Activated CD4-positive, alpha-beta T cell treated with anti-CD3 and anti-CD28 coated beads, Interleukin-2, Interleukin-6, amounts not matched to agents 100 ng/mL and 50 ng/mL, durations not matched to agents 16 hours and 8 hours (primary cell): ENCODE measurements around the gene POLN.
"Not testable (repeated sequence)": the region's sequence is repeated elsewhere in the genome, so short reads cannot be mapped to it uniquely, and the experiment has no call there.

Experiments
- DNase-seq: peaks from one replicate; pipeline ENCODE4 v3.0.0-alpha.2; 2020

The POLN gene

DNA sequence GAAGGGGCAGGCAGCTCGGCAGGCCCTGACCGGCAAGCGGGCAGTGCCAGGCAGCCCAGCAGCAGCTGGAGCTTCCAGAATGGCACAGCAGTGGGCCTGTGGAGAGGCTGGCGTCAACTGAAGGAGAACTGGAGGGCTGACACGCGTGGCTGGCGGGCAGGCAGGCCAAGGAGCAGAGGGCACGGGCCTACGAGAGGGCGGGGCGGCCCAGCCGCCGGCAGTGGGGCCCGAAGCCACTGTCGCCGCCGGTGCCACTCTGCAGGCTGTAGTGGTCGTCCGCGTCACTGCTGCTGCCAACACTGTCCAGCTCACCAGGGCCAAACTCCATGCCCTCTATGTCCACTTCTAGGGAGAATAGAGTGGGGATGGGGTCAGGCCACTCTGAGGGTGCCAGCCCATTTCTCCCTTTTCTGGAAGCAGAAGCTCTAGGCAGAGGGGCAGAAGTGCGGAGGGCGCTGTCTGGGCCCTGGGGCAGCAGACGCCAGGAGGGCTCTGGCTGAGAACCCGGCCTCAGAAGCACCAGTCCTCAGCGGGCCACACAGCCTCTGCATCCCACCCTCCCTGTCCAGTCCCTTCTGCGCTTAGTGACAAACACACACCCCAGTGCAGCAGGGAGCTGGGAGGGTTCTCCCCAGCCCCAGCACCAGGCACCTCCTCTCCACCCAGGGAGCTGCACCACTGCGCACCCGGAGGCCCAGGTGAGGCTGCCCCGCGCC lies 8.6 kb upstream of the POLN start:
- no peak for DNase-seq

DNA sequence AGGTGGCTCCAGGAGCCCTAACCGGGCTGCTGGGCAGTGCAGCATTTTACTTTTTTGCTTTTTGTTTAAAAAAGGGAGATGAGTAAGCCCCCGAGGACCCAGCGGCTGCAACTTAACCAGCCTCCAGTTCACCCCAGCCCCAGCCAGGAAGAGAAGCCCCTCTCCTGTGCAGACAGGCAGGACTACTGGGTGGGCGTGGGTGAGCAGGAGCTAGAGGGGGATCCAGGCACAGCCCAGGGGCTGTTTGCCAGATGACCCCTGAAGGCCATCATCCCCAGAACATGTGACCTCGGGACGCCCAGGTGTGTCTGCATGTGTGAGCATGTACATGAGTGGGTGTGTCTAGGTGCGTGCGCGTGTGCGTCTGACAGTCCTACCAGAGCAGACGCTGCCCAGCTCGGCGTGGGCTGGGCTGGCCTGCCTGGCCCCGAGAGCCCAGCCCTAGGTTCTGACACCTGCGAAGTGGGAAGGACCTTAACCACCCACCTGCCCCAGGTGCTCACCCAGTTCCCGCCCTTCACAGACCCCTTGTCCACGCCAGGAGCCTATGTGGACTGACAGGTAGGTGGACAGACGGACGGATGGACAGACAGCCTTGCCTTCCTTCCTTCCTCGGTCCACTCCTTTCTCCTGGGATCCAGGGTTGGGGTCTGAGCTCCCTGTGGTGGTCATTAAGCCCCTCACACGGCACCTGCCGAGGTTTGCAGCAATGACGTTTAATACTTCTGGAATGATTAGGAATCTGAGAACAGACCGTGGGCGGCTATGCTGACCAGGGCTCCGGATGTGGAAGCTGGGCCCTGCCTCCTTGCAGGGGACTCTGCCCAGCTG lies 7.8 kb upstream of the POLN start:
- DNase-seq, result no peak

DNA sequence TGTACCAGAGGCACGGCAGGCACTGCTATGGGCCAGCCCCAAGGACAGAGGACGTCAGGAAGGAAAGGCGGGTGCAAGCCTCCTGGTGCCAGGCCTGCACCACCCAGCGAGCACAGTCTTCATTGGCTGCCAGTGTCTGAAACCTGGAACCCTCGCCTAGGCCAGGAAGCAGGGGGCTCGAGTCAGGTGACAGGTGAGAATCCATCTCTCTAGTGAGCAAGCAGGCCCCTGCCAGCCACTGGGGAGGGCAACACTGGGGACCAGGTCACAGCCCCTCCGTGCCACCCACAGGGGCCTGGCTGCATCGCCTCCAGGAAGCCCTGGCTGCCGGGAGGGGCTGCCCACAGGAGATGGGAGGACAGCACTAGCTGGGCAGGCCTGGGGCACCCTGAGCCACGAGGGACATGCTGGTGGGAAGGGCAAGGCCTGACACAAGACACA lies 6.9 kb upstream of the POLN start:
- no peak for DNase-seq

DNA sequence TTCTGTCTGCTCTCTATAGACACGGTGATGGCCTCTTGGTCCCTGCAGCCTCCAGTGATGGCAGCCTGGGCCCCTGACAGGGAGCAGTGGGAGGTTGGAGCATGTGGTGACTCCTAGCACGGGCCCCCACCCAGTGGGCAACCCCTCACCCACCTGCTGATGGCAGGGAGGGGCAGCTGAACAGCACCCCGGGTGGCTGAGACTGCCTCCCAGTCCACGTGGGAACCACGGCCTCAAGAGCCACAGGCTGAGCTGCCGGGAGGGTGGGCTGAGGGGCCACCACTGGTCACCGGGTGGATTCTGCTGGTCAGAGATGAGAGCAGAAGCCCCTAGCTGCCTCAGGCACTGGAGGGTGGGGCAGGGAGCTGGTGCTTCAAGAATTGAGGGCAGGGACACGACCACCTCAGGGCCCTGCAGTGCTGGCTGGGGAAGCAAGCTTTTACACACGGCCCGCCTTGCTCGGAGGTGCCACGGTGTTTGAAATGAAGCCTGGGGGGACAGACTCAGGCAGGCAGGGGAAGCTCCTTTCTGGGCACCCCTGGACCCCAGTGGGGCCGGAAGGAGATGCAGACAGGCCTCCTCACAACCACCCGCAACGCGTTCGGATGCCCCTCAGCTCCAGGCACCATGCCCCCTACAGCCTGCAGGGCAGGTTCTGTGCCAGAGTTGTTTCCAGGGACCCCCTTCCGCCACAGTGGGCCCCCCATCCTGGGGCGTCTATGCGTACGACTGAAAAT lies 6.3 kb upstream of the POLN start:
- DNase-seq, result no peak

DNA sequence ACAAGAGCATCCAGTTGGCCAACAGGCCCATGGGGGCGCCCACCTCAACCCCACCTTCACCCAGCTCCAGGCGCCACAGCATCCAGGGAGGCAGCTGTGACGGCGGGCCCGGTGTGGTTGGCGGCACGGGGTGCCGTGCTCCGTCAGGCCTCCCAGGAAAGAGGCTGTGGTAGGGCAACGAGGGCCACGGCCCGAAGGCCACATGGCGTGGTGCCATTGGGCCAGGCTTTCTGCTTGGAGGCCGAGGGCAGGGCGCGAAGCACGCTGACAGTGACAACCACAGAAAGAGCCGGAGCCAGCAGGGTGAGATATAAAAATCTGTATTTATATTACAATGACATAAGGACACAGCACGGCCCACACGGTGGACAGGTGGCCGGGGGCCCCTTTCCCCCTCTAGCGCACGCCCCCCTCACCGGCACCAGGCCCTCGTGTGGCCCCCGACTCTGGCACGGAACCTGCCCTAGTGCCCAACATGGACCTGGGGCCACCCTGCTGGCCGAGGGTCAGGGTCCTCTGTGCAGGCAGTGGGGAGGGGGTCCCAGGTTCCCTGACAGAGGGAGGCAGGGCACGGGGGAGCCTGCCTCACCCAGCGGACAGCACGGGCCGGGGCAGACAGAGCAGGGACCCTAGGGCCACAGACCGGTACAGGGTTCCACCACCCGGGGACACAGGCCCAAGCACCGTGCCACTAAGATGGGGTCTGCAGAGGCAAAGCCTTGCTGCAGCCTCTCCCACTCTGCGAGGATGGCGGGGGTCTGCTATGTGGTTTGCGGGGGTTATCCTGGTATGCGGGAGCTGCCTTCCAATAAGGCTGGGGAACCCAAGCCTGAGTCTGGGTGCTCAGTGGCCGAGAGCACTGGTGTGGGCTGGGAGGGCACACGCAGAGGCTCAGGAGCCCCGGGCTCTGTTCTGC lies 5.5 kb upstream of the POLN start:
- DNase-seq, result no peak

DNA sequence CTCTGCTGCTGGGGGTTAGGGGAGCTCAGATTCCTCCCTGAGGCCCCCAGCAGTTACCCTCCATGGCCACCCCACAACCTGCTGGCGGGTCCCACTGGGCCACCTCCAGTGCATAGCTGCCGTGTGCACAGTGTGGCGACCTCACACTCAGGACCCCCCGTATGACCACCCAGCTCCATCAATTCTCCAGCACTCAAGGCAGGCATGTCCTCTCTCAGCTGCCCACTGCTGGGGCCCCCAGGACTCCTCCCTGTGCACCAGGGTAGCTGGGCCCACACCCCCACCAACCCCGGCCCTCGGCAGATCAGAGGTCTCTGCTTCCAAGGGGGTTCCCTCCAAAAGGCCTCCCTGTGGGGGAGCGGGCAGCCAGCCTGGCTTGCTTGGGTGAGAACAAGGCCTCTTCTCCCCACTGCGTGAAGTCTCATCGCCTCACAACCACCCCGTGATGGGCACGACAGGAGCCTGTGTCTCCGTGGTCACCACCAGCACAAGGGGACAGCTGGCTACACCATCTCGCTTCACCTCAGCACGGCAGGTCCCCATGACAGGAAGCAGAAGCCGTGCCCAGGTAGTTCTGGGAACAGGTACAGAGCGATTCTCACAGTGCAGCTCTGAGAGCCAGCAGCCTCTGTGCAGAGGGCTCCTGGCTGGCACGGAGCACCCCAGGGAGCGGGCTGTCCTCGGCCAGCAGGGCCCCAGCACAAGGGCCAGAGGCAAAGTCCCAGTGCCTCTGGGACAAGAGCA lies 4.6 kb upstream of the POLN start:
- no peak for DNase-seq

DNA sequence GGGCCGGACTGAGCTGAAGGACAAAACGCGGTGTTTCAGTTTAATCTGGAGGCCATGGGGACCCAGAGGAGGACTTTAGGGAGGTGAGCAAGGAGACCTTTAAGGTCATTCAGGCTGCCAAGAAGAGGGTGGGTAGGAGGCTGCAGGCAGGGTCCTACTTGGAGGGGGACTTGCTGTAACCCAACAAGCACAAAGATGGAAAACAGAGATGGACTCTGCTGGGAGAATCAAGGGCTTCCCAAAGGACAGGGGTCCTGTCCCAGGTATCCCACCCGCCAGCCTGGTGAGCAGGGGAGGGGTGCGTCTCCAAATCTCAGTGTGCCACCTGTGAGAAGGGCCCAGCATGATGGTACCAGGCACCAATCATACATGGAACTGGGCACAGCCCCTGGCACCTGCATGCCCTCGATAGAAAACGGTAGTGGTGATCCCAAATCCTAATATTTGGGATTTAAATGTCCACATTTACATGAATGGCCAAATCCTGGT lies 3.9 kb upstream of the POLN start:
- DNase-seq, result no peak

DNA sequence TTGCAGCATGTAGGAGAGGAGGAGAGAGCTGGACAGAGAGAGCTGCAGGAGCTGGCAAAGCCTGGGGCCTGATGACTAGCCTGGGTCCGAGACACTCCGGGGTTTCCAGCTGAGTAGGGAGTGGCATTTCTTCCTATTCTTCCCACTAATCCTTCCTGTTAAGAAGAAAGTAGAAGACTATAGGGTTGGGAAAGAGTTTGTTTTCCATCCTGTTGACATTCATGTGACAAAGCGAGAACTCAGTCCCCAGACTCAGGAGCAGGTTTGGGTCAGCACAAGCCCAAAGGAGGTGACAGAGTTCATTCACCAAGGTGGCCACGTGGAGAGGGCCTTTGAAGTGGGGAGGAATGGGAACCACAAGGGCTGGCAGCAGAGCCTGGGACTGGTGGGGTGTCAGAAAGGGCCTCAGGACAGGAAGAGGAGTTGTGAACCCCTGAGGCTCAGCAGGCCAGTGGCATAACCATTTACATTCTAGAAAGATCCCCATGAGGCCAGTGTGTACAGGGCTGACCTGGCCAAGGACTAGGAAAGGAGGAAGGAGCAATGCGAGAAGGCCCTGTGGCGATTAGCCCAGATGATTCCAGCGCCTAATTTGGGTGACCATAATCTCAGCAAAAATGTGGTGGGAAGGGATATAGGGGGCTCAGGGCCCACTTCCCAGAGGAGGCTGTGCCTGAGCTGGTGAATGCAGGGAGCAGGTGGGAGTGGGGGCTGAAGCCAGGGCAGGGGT lies 3.3 kb upstream of the POLN start:
- DNase-seq, result no peak

DNA sequence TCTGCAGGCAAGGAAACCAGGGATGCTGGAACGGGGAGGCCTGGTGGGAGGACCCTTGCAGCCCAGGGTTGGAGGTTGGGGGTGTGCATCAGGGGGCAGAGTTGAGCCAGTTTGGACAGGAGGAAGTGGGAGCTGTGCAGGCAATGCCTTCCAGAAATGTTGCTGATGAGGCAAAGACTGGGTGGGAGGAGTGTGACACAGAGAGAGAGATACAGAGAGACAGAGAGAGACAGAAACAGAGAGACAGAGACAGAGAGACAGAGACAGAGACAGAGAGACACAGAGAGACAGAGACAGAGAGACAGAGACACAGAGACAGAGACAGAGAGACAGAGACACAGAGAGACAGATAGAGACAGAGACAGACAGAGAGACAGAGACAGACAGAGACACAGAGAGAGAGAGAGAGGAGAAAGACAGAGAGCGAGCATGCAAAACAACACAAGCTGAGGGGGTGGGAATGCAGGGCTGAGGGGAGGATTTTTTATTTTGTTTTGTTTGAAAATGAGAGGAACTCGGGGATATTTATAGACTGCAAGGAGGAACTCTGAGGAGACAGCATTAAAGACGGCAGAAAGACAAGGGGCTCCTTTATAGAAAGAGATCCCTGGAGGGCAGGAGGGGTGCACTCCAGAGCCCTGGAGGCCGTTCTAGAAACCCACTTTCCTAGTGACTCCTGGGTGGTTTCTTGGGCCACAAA lies 1.9 kb upstream of the POLN start:
- no peak for DNase-seq

DNA sequence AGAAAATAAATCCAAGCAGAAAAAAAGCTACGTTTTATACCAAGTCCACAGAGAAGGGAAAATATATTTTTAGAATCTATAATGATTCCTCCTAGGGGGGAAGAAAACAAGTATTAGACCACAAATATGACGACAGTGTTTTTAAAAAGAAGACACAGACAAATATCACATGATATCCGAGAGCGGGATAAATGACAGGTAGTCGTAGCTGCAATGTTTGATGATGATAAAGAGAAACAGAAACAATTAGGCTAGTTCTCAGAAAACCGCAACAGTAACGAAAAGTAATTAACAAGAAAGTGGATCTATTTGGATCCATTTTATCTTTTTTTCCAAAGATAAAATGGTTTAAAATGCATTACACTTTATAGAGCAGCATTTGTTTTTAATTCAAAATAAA lies 918 bp downstream of the POLN start:
- peak; percentile 20 for DNase-seq

DNA sequence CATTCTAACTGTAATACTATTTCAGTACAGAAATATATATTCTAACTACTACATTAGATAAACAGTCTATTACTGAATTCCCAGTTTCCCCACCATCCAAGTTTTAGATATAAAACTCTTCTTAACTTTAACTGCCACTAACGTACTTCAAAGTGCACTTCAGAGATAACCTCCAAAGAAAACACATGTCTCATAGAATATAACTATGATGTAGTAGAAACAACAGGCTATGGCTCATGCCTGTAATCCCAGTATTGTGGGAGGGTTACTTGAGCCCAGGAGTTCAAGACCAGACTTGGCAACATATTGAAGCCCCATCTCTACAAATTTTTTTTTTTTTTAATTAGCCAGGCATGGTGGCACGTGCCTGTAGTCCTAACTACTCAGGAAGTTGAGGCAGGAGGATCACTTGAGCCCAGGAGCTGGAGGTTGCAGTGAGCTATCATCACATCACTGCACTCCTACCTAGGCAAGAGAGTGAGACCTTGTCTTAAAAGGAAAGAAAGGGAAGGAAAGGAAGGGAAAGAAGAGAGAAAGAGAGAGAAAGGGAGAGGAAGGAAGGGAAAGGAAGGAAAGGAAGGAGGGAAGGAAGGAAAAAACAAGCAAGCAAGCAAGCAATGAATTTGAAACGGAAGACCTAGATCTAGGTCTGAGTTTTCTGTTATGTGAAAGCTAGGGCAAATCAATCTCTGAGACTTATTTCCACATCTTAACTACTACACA lies 4.8 kb downstream of the POLN start:
- no peak for DNase-seq

DNA sequence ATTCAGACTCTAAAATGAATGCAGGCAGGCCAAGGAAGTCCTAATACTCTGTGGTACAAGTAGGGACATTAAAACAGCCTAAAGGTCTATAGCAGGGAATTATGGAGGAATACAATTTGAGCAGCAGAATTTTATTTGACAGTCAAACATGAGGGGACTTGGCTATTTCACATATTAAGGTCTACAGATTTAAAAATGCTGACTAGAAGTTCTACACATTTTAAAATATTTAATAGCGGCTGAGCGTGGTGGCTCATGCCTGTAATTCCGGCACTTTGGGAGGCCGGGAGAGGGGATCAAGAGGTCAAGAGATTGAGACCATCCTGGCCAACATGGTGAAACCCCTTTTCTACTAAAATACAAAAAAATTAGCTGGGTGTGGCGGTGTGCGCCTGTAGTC lies 10.8 kb downstream of the POLN start:
- no peak for DNase-seq

DNA sequence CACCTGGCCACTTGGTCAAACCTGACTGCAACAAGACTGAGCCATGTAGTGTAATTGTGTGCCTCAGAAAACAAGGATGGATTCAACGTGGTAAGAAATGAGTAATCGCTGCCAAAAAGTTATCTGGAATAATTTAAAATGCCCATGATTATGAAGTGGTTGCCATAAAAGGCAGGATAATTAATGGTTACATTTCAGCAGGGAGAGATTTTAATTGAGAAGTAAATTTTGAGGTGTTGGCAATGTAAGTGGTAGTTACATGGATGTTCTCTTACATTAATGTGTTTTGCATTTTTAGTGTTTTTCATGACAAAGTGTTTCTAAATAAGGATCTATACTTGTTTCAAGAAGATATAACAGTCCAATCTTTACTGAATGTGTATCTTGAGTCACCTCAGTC lies 15.7 kb downstream of the POLN start:
- no peak for DNase-seq

DNA sequence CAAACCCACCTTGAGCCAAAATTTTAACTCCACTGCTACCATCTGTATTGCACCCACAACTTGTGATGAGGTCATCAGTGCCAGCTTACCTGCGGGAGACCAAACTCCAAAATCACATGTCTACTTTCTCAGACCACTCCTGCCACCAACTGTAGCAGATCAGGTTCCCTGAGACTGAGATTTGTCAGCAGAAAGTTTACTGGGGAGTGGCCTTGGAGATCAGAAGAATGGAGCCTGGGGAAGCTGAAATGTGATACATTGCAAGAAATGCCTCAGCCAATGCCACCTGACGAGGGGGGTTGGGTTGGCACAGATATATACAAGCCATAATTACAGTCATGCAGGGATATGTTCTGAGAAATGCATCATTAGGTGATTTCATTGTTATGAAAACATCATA lies 19.1 kb downstream of the POLN start:
- DNase-seq, result no peak

DNA sequence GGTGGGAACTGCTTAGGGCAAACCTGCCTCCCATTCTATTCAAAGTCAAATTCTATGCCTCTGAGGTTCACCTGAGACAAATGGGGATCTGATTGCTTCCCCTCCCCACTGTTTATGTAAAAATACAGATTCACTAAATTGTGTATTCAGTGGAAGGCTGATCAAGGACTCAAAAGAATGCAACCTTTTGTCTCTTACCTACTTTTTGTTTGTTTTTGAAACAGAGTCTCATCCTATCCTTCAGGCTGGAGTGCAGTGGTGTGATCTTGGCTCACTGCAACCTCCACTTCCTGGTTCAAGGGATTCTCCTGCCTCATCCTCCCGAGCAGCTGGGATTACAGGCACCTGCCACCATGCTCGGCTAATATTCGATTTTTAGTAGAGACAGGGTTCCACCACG lies 20.5 kb downstream of the POLN start:
- not testable (repeated sequence) for DNase-seq

DNA sequence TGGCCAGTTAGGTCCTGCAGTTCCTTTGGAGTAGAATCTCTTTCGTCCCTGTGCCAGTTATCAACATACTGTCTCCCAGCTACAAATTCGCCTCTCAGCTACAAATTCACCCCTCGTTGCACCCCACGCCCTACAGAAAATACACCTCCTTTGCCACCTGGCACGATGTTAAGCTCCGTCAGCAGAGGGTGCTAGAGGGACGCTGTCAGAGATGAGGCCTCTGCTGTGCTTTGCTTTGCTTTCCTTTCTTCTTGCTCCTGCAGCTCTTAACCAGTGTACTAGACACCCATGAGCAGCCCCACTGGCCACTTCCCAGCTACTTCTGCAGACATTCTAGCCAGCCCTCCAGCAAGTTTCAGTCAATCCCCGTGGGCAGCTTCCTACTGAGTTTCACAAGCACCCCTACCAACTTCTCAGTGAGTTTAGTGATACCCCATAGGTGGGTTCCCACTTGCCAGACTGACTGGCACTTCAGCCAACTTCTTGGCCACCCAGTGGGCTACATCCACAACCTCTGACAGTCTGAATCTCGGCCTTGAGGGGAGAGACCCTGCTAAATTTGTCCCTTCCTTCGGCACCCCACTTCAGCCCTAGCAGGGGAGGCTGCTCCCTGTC lies 21.8 kb downstream of the POLN start:
- peak; percentile 82 for DNase-seq

DNA sequence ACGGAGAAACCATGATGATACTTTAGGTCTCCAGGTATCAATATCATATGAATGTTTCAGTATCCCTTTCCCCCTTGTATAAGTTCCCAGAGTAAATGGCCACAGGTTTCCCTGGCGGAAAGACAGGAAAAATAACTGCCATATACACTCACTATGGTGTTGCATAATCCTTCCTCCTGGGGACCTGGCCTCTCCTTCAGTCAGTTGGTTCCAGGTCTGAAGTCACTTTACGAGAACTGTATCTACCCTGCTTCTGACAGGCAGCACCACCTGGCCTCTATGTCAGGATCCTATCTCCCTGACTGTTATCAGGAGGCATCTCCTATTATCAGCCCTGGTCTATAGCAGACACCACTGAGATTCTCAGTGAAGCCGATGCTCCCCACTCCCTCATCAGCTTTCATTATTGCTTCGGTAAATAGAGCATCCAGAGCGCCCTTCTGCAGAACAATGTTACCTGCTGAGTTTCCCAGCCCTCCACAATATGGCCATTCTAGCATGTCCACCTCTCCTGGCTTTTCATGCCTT lies 22.6 kb downstream of the POLN start:
- no peak for DNase-seq

DNA sequence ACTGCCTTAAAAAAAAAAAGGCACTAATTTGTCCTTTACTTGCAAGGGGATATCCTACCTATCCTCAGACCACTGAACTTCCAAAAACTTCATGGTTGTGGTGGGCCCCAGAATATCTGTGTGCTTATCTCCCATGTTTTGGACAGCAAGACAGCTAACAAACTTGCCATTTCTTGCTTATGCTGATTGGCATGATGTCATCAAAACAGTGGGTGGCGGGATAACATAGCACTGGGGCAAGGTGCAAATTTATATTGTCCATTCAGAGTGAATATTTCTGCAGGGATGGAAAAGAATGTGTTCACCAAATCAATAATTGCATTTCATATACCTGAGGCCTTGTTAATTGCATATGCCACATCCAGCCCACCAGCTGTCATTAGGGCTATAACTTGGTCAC lies 23.5 kb downstream of the POLN start:
- no peak for DNase-seq

DNA sequence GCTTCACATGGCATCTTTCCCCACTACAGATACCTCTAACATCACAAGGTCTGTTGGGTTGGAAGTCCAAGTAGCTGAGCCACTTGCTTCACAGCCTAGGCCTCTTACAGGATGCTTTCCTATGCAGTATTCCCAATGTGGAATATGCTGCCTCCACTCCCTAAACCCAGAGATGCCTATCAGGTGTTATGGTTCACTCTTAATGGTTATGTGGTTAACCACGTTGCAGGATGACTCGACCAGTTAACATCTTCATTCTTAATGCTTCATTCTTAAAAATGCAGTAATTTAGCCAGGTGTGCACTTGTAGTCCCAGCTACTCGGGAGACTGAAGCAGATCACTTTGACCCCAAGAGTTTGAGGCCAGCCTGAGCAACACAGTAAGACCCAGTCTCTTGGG lies 24.2 kb downstream of the POLN start:
- DNase-seq, result no peak
